ENCODE data around the gene DLAT. TPM values are rescaled to one million over a fixed set of nuclear protein-coding genes. Genes with fewer than 3 reads are reported as not detected.
A peak's percentile ranks its signal among the peaks of the same experiment; 100 is the strongest.
"Not testable (repeated sequence)": the region's sequence is repeated elsewhere in the genome, so short reads cannot be mapped to it uniquely, and the experiment has no call there.

The DLAT gene
- total RNA-seq, 1 donor from 2014 or later = 37.6 TPM

GRCh38 chr11:112002491-112003216 lies 22.6 kb upstream of the DLAT start:
- H3K27ac ChIP-seq (ENCODE audit: low read depth, low read length) = no peak overlapping the region
- no peak overlapping the region for H3K9ac ChIP-seq (ENCODE audit: low read depth in 1 of 3, low read length in 3 of 3)
- H3K4me1 ChIP-seq (ENCODE audit: control insufficient read depth in 3 of 3, insufficient read depth in 3 of 3, low read length in 3 of 3) = no peaks in the 10 kb centered on the region
- no peaks in the 10 kb centered on the region for H3K9me3 ChIP-seq (ENCODE audit: control insufficient read depth in 3 of 3, low read length in 3 of 3)
- H3K27me3 ChIP-seq (ENCODE audit: control insufficient read depth in 3 of 3, insufficient read depth in 3 of 3, low read length in 3 of 3) = no peaks in the 10 kb centered on the region
- peaks cover 17 to 41% (median 18%) of the 10 kb centered on the region in 3 donors for H3K36me3 ChIP-seq (ENCODE audit: control insufficient read depth in 3 of 3, insufficient read depth in 3 of 3, low read length in 3 of 3)
- H3K4me3 ChIP-seq (ENCODE audit: low read length in 3 of 3) = no peak overlapping the region

GRCh38 chr11:112004389-112004788 lies 20.8 kb upstream of the DLAT start:
- H3K9ac ChIP-seq (ENCODE audit: low read depth in 1 of 3, low read length in 3 of 3) = no peak overlapping the region
- H3K27me3 ChIP-seq (ENCODE audit: control insufficient read depth in 3 of 3, insufficient read depth in 3 of 3, low read length in 3 of 3) = no peaks in the 10 kb centered on the region
- no peaks in the 10 kb centered on the region for H3K9me3 ChIP-seq (ENCODE audit: control insufficient read depth in 3 of 3, low read length in 3 of 3)
- peaks cover 12 to 30% (median 15%) of the 10 kb centered on the region in 3 donors for H3K36me3 ChIP-seq (ENCODE audit: control insufficient read depth in 3 of 3, insufficient read depth in 3 of 3, low read length in 3 of 3)
- H3K4me1 ChIP-seq (ENCODE audit: control insufficient read depth in 3 of 3, insufficient read depth in 3 of 3, low read length in 3 of 3) = no peaks in the 10 kb centered on the region
- H3K4me3 ChIP-seq (ENCODE audit: low read length in 3 of 3) = no peak overlapping the region
- H3K27ac ChIP-seq (ENCODE audit: low read depth, low read length) = no peak overlapping the region

DNA sequence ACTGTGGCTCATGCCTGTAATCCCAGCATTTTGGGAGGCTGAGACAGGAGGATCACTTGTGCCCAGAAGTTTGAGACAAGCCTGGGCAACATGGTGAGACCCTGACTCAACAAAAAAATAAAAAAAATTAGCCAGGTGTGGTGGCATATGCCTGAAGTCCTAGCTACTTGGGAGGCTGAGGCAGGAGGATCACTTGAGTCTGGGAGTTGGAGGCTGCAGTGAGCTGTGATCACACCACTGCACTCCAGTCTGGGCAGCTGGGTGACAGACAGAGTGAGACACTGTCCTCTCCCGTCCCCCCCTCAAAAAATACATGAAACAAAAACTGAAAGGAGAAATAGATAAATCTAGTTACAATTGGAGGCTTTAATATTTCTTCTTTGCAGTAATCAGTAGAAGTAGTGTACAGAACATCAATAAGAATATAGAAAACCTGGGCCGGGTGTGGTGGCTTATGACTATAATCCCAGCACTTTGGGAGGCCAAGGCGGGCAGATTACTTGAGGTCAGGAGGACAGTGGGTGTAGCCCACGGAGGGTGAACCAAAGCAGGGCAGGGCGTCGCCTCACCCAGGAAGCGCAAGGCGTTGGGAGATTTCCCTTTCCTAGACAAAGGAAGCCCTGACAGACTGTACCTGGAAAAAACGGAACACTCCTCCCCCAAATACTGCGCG lies 19.6 kb upstream of the DLAT start:
- Histone ChIP-seq H3K27me3 (ENCODE audit: control insufficient read depth in 3 of 3, insufficient read depth in 3 of 3, low read length in 3 of 3) (no peaks in the 10 kb centered on the region), H3K36me3 (ENCODE audit: control insufficient read depth in 3 of 3, insufficient read depth in 3 of 3, low read length in 3 of 3) (peaks cover 10 to 28% (median 15%) of the 10 kb centered on the region in 3 donors), H3K27ac (ENCODE audit: low read depth, low read length) (no peak overlapping the region), H3K4me3 (ENCODE audit: low read length in 3 of 3) (no peak overlapping the region), H3K9ac (ENCODE audit: low read depth in 1 of 3, low read length in 3 of 3) (no peak overlapping the region), H3K9me3 (ENCODE audit: control insufficient read depth in 3 of 3, low read length in 3 of 3) (no peaks in the 10 kb centered on the region), H3K4me1 (ENCODE audit: control insufficient read depth in 3 of 3, insufficient read depth in 3 of 3, low read length in 3 of 3) (no peaks in the 10 kb centered on the region)

DNA sequence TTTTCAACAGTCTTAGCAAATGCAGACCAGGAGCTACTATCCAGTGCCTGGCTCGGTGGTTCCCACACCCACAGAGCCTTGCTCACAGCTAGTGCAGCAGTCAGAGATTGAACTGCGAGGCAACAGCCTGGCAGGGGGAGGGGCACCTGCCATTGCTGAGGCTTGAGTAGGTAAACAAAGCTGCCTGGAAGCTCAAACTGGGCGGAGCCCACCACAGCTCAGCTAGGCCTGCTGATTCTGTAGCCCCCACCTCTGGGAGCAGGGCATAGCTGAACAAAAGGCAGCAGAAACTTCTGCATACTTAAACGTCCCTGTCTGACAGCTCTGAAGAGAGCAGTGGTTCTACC lies 19.1 kb upstream of the DLAT start:
- not testable (repeated sequence) for H3K27me3 ChIP-seq (ENCODE audit: control insufficient read depth in 3 of 3, insufficient read depth in 3 of 3, low read length in 3 of 3); H3K9ac ChIP-seq (ENCODE audit: low read depth in 1 of 3, low read length in 3 of 3); H3K4me1 ChIP-seq (ENCODE audit: control insufficient read depth in 3 of 3, insufficient read depth in 3 of 3, low read length in 3 of 3); H3K9me3 ChIP-seq (ENCODE audit: control insufficient read depth in 3 of 3, low read length in 3 of 3); H3K27ac ChIP-seq (ENCODE audit: low read depth, low read length); H3K4me3 ChIP-seq (ENCODE audit: low read length in 3 of 3)
- peaks cover 10 to 23% (median 10%) of the 10 kb centered on the region in 3 donors for H3K36me3 ChIP-seq (ENCODE audit: control insufficient read depth in 3 of 3, insufficient read depth in 3 of 3, low read length in 3 of 3)

DNA sequence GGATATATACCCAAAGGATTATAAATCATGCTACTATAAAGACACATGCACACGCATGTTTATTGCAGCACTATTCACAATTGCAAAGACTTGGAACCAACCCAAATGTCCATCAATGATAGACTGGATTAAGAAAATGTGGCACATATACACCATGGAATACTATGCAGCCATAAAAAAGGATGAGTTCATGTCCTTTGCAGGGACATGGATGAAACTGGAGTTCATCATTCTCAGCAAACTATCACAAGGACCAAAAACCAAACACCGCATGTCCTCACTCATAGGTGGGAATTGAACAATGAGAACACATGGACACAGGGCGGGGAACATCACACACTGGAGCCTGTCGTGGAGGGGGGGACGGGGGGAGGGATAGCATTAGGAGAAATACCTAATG lies 13.8 kb upstream of the DLAT start:
- not testable (repeated sequence) for H3K9ac ChIP-seq (ENCODE audit: low read depth in 1 of 3, low read length in 3 of 3); H3K4me1 ChIP-seq (ENCODE audit: control insufficient read depth in 3 of 3, insufficient read depth in 3 of 3, low read length in 3 of 3); H3K27me3 ChIP-seq (ENCODE audit: control insufficient read depth in 3 of 3, insufficient read depth in 3 of 3, low read length in 3 of 3); H3K27ac ChIP-seq (ENCODE audit: low read depth, low read length); H3K9me3 ChIP-seq (ENCODE audit: control insufficient read depth in 3 of 3, low read length in 3 of 3); H3K36me3 ChIP-seq (ENCODE audit: control insufficient read depth in 3 of 3, insufficient read depth in 3 of 3, low read length in 3 of 3); H3K4me3 ChIP-seq (ENCODE audit: low read length in 3 of 3)

- Histone ChIP-seq H3K9ac (ENCODE audit: low read depth in 1 of 3, low read length in 3 of 3) (no peak overlapping the region), H3K27ac (ENCODE audit: low read depth, low read length) (no peak overlapping the region), H3K4me3 (ENCODE audit: low read length in 3 of 3) (no peak overlapping the region)
Measured at GRCh38 chr11:112012874-112013273, 12.3 kb upstream of the DLAT start.

DNA sequence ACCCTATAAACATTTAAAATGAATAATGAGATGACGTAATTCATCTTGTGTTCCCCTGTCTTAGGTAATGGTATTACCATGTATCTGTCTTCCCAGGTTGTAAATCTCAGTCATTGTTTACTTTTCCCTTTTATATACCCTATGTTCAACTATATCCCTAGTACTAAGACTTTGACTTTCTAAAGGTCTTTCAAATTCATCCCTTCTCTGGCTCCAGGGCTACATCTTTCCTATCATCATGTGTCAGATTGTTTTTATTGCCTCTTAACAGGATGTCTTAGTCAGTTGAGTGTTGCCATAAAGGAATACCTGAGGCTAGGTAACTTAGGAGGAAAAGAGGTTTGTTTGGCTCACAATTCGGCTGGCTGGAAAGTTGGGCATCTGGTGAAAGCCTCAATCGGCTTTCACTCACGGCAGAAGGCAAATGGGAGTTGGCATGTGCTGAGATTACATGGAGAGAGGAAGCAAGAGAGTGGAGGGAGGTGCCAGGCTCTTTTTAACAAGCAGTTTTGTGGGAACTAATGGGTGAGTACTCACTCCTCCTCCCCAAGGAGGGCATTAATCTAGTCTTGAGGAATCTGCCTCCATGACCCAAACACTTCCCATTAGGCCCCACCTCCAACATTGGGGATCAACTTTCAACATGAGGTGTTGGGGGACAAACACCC lies 11.6 kb upstream of the DLAT start:
- no peaks in the 10 kb centered on the region for H3K27me3 ChIP-seq (ENCODE audit: control insufficient read depth in 3 of 3, insufficient read depth in 3 of 3, low read length in 3 of 3)
- peaks cover 0 to 4% (median 0%) of the 10 kb centered on the region in 3 donors for H3K4me1 ChIP-seq (ENCODE audit: control insufficient read depth in 3 of 3, insufficient read depth in 3 of 3, low read length in 3 of 3)
- no peak overlapping the region for H3K27ac ChIP-seq (ENCODE audit: low read depth, low read length)
- no peaks in the 10 kb centered on the region for H3K9me3 ChIP-seq (ENCODE audit: control insufficient read depth in 3 of 3, low read length in 3 of 3)
- no peak overlapping the region for H3K9ac ChIP-seq (ENCODE audit: low read depth in 1 of 3, low read length in 3 of 3)
- peaks cover 0 to 11% (median 3%) of the 10 kb centered on the region in 3 donors for H3K36me3 ChIP-seq (ENCODE audit: control insufficient read depth in 3 of 3, insufficient read depth in 3 of 3, low read length in 3 of 3)
- H3K4me3 ChIP-seq (ENCODE audit: low read length in 3 of 3) = no peak overlapping the region

More at GRCh38 chr11:112012874-112013273, 12.3 kb upstream of the DLAT start:
- Histone ChIP-seq H3K36me3 (ENCODE audit: control insufficient read depth in 3 of 3, insufficient read depth in 3 of 3, low read length in 3 of 3) (peaks cover 0 to 4% (median 0%) of the 10 kb centered on the region in 3 donors), H3K9me3 (ENCODE audit: control insufficient read depth in 3 of 3, low read length in 3 of 3) (no peaks in the 10 kb centered on the region), H3K27me3 (ENCODE audit: control insufficient read depth in 3 of 3, insufficient read depth in 3 of 3, low read length in 3 of 3) (no peaks in the 10 kb centered on the region), H3K4me1 (ENCODE audit: control insufficient read depth in 3 of 3, insufficient read depth in 3 of 3, low read length in 3 of 3) (peaks cover 0 to 4% (median 0%) of the 10 kb centered on the region in 3 donors)

DNA sequence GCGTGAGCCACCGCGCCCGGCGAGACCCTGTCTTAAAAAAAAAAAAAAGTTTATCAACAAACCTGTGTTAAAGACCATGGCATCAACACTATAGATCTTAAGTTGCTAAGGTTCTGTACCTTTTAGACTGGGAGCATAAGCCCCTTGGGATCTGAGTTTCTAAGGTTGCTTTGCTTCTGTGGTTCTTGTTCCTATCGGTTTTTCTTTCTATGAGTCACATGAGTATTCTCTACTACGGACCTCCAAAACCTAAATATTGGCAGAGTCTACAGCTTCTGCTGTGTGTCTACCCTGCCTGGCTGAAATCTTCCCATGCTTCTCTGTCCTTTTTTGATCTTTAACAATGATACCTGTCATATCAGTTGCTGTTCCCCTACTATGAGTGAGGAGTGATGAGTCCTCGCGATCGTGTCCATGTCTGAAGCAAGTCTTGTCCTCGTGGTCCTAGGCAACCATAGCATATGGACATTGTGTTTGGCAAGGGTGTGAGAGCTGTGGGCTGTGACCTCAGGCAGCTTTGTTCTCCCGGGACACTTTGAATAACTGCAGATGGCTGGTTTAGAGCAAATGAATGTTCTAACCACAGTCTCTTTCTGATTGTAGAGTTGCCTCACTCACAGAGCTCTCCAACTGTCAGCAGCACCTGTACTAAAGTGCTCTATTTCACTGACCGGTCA lies 9.0 kb upstream of the DLAT start:
- Histone ChIP-seq H3K9ac (ENCODE audit: low read depth in 1 of 3, low read length in 3 of 3) (peak overlapping the region in 1 of 3 donors; percentile 14), H3K9me3 (ENCODE audit: control insufficient read depth in 3 of 3, low read length in 3 of 3) (no peaks in the 10 kb centered on the region), H3K27me3 (ENCODE audit: control insufficient read depth in 3 of 3, insufficient read depth in 3 of 3, low read length in 3 of 3) (no peaks in the 10 kb centered on the region), H3K27ac (ENCODE audit: low read depth, low read length) (peak overlapping the region; percentile 32), H3K4me1 (ENCODE audit: control insufficient read depth in 3 of 3, insufficient read depth in 3 of 3, low read length in 3 of 3) (peaks cover 0 to 4% (median 0%) of the 10 kb centered on the region in 3 donors), H3K36me3 (ENCODE audit: control insufficient read depth in 3 of 3, insufficient read depth in 3 of 3, low read length in 3 of 3) (peaks cover 8 to 20% (median 15%) of the 10 kb centered on the region in 3 donors), H3K4me3 (ENCODE audit: low read length in 3 of 3) (no peak overlapping the region)

GRCh38 chr11:112016765-112017376 lies 8.3 kb upstream of the DLAT start:
- Histone ChIP-seq H3K4me1 (ENCODE audit: control insufficient read depth in 3 of 3, insufficient read depth in 3 of 3, low read length in 3 of 3) (peaks cover 0 to 4% (median 0%) of the 10 kb centered on the region in 3 donors), H3K36me3 (ENCODE audit: control insufficient read depth in 3 of 3, insufficient read depth in 3 of 3, low read length in 3 of 3) (peaks cover 8 to 20% (median 15%) of the 10 kb centered on the region in 3 donors), H3K9me3 (ENCODE audit: control insufficient read depth in 3 of 3, low read length in 3 of 3) (no peaks in the 10 kb centered on the region), H3K9ac (ENCODE audit: low read depth in 1 of 3, low read length in 3 of 3) (peak overlapping the region in 1 of 3 donors; percentile 14), H3K27ac (ENCODE audit: low read depth, low read length) (peak overlapping the region; percentile 32), H3K4me3 (ENCODE audit: low read length in 3 of 3) (no peak overlapping the region), H3K27me3 (ENCODE audit: control insufficient read depth in 3 of 3, insufficient read depth in 3 of 3, low read length in 3 of 3) (no peaks in the 10 kb centered on the region)

Measured in skeletal muscle tissue (tissue), 4 donors.